GM23338 (cell line): ENCODE results near the gene FBXO34.

Source experiments
- CREB1 ChIP-seq: fragments of 250-450 bp; sonication (Bioruptor Pico); IDR thresholded peaks from 2 replicates; pipeline ENCODE4 v1.5.0; 2020; ENCODE audit warnings: low read depth, mild to moderate bottlenecking, moderate library complexity
- EZH2 ChIP-seq: fragments of 200-600 bp; sonication (generic); IDR thresholded peaks from one replicate; pipeline ENCODE4 v1.8.0; 2017; ENCODE audit warnings: antibody characterized with exemption, mild to moderate bottlenecking, low read depth; ENCODE audit not compliant: unreplicated experiment
- EZH2phosphoT487 ChIP-seq: fragments of 200-600 bp; sonication (generic); IDR thresholded peaks from one replicate; pipeline ENCODE4 v1.8.1; 2018; ENCODE audit warnings: antibody characterized with exemption; ENCODE audit not compliant: unreplicated experiment
- JUNB ChIP-seq: IDR thresholded peaks from one replicate; pipeline ENCODE4 v1.6.1; 2016; ENCODE audit warnings: antibody characterized with exemption; ENCODE audit not compliant: unreplicated experiment
- NANOG ChIP-seq: IDR thresholded peaks from 2 replicates; pipeline ENCODE4 v1.6.1; 2016; ENCODE audit warnings: antibody characterized with exemption, borderline replicate concordance
- POLR2AphosphoS5 ChIP-seq: IDR thresholded peaks from 2 replicates; pipeline ENCODE4 v1.6.1; 2016; ENCODE audit warnings: antibody characterized with exemption, low read depth
- STAT1 ChIP-seq: IDR thresholded peaks from one replicate; pipeline ENCODE4 v1.6.1; 2016; ENCODE audit warnings: antibody characterized with exemption; ENCODE audit not compliant: unreplicated experiment
- ZNF114 ChIP-seq: fragments of 250-450 bp; sonication (Bioruptor Pico); IDR thresholded peaks from 2 replicates; pipeline ENCODE4 v1.5.0; 2020; ENCODE audit warnings: mild to moderate bottlenecking, moderate library complexity
- TF ChIP-seq, protein P1 (sequence below), 2 experiments: fragments of 200-600 bp in 1 of 2; sonication (generic) in 1 of 2; conservative IDR thresholded peaks; 2 replicates each; pipeline versions ENCODE4 v1.5.1 to v1.6.1; 2016 to 2017; ENCODE audit warnings: antibody characterized with exemption in 2 of 2, low read depth in 2 of 2, mild to moderate bottlenecking in 2 of 2, moderate library complexity in 1 of 2
- TF ChIP-seq, protein P2 (sequence below): IDR thresholded peaks from one replicate; pipeline ENCODE4 v1.6.1; 2018; ENCODE audit warnings: antibody characterized with exemption; ENCODE audit not compliant: unreplicated experiment
- TF ChIP-seq, protein P3 (sequence below): IDR thresholded peaks from 2 replicates; pipeline ENCODE4 v1.6.1; 2016; ENCODE audit warnings: antibody characterized with exemption

DNA sequence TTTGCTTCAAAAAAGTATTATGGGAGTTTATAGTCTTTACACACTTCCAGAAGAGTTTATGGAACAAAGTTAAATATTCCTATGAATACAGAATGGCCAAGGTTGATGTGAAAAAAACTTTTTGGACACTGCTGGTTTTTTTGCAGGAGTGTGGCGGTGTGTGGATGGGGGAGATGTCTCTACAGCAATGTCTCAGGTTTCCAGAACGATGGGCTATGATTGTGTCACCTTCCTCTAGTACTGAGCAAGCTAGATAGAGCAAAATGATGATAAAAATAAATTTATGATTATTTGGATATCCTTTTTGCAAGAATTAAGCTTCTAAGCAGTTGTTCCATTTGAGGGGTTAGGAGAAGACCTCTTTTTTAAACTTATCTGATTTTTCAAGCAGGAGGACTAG lies 37.9 kb downstream of the FBXO34 start:
- TF ChIP-seq, protein P1, sequence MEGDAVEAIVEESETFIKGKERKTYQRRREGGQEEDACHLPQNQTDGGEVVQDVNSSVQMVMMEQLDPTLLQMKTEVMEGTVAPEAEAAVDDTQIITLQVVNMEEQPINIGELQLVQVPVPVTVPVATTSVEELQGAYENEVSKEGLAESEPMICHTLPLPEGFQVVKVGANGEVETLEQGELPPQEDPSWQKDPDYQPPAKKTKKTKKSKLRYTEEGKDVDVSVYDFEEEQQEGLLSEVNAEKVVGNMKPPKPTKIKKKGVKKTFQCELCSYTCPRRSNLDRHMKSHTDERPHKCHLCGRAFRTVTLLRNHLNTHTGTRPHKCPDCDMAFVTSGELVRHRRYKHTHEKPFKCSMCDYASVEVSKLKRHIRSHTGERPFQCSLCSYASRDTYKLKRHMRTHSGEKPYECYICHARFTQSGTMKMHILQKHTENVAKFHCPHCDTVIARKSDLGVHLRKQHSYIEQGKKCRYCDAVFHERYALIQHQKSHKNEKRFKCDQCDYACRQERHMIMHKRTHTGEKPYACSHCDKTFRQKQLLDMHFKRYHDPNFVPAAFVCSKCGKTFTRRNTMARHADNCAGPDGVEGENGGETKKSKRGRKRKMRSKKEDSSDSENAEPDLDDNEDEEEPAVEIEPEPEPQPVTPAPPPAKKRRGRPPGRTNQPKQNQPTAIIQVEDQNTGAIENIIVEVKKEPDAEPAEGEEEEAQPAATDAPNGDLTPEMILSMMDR (conservative IDR thresholded peaks at IDR 0.05; ENCODE audit: low read depth in 2 of 2): no peak
- TF ChIP-seq, protein P2, sequence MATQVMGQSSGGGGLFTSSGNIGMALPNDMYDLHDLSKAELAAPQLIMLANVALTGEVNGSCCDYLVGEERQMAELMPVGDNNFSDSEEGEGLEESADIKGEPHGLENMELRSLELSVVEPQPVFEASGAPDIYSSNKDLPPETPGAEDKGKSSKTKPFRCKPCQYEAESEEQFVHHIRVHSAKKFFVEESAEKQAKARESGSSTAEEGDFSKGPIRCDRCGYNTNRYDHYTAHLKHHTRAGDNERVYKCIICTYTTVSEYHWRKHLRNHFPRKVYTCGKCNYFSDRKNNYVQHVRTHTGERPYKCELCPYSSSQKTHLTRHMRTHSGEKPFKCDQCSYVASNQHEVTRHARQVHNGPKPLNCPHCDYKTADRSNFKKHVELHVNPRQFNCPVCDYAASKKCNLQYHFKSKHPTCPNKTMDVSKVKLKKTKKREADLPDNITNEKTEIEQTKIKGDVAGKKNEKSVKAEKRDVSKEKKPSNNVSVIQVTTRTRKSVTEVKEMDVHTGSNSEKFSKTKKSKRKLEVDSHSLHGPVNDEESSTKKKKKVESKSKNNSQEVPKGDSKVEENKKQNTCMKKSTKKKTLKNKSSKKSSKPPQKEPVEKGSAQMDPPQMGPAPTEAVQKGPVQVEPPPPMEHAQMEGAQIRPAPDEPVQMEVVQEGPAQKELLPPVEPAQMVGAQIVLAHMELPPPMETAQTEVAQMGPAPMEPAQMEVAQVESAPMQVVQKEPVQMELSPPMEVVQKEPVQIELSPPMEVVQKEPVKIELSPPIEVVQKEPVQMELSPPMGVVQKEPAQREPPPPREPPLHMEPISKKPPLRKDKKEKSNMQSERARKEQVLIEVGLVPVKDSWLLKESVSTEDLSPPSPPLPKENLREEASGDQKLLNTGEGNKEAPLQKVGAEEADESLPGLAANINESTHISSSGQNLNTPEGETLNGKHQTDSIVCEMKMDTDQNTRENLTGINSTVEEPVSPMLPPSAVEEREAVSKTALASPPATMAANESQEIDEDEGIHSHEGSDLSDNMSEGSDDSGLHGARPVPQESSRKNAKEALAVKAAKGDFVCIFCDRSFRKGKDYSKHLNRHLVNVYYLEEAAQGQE: no peak
- TF ChIP-seq POLR2AphosphoS5 (no peak), EZH2phosphoT487 (no peak), EZH2 (no peak), ZNF114 (no peak), CREB1 (CRISPR knock-in tag) (no peak), JUNB (no peak), STAT1 (no peak), NANOG (no peak)
- TF ChIP-seq, protein P3, sequence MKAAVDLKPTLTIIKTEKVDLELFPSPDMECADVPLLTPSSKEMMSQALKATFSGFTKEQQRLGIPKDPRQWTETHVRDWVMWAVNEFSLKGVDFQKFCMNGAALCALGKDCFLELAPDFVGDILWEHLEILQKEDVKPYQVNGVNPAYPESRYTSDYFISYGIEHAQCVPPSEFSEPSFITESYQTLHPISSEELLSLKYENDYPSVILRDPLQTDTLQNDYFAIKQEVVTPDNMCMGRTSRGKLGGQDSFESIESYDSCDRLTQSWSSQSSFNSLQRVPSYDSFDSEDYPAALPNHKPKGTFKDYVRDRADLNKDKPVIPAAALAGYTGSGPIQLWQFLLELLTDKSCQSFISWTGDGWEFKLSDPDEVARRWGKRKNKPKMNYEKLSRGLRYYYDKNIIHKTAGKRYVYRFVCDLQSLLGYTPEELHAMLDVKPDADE: no peak
